Measurements from ENCODE around the gene UNC5A. TPM values are rescaled to one million over a fixed set of nuclear protein-coding genes. Genes with fewer than 3 reads are reported as not detected.

UNC5A gene
- total RNA-seq, 1 experiment from 2014 or later = 0.13 TPM

DNA sequence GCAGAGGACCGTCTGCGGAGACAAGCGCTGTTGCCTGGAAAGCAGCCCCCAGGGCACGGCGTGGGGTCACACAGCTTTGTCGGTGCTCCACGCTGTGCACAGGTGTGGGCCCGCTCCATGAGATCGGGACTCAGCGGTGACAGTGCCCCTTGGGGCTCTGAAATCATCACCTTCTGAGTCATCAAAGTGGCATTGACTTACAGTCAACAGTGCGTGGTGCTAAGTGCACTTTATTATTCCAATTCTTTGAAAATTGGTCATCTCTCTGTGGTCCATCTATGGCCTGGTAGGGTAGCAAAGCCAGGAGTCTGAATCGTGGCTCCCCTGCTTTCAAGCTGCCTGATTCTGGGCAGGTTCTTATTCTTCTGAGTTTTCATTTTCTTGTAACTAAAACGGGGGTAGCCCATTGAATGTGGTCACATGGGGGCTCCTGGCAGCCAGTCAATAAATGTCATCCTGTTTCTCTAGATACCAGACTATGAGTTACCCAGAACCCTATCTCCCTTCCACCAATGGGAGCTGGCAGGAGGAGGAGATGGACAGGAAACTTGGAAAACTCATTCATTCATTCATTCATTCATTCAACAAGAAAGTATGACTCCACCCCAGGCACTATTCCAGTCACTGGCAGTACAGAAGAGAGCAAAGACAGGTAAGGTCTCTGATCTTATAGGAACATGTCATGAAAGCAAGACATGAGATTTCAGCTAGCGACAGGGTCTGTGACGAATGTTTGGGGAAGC is 20.3 kb upstream of the UNC5A start:
- in situ Hi-C loops (cut with HindIII; ENCODE audit: low pct_unique_long_range_greater_than_20kb, low sequenced_read_pairs) (no loop called here), intact Hi-C loops (cut with micrococcal nuclease; ENCODE audit: unreplicated experiment) (no loop called here)
- ChIA-PET CTCF (interaction anchor here (0.8 kb wide), 1 partner anchor 130 kb away, joined by 3 read pairs; no protein-coding TSS in a partner anchor), POLR2A (no interaction called here)
- H3K27me3 ChIP-seq (ENCODE audit: control insufficient read depth, insufficient read depth, low read length) = peaks cover 7% of the 10 kb centered on the region
- ATAC-seq = peak; percentile 21; the same call in 1 of the 2 replicates
- no peak for DNase-seq (ENCODE audit: low read depth, low spot score)
- 0 out of 4 replicates have a peak overlapping the region, but pooled peaks of 1 of the 2 experiments have one; percentile 3 for H3K4me3 ChIP-seq (ENCODE audit: low read depth in 2 of 2, low read length in 2 of 2)
- H3K9me3 ChIP-seq (ENCODE audit: control insufficient read depth, insufficient read depth, low read depth, low read length) = no peaks in the 10 kb centered on the region
- no peaks in the 10 kb centered on the region for H3K36me3 ChIP-seq (ENCODE audit: control insufficient read depth, insufficient read depth, low read length)
- no peaks in the 10 kb centered on the region; the same call in 1 of the 2 replicates for H3K4me1 ChIP-seq (ENCODE audit: control insufficient read depth, insufficient read depth, low read length)
- TF ChIP-seq TCF7L2 (IDR thresholded peaks at IDR 0.05; ENCODE audit: low read depth, low read length) = no peak
- TF ChIP-seq, protein P1, sequence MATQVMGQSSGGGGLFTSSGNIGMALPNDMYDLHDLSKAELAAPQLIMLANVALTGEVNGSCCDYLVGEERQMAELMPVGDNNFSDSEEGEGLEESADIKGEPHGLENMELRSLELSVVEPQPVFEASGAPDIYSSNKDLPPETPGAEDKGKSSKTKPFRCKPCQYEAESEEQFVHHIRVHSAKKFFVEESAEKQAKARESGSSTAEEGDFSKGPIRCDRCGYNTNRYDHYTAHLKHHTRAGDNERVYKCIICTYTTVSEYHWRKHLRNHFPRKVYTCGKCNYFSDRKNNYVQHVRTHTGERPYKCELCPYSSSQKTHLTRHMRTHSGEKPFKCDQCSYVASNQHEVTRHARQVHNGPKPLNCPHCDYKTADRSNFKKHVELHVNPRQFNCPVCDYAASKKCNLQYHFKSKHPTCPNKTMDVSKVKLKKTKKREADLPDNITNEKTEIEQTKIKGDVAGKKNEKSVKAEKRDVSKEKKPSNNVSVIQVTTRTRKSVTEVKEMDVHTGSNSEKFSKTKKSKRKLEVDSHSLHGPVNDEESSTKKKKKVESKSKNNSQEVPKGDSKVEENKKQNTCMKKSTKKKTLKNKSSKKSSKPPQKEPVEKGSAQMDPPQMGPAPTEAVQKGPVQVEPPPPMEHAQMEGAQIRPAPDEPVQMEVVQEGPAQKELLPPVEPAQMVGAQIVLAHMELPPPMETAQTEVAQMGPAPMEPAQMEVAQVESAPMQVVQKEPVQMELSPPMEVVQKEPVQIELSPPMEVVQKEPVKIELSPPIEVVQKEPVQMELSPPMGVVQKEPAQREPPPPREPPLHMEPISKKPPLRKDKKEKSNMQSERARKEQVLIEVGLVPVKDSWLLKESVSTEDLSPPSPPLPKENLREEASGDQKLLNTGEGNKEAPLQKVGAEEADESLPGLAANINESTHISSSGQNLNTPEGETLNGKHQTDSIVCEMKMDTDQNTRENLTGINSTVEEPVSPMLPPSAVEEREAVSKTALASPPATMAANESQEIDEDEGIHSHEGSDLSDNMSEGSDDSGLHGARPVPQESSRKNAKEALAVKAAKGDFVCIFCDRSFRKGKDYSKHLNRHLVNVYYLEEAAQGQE (IDR thresholded peaks at IDR 0.05; ENCODE audit: insufficient read depth in 1 of 2, low read depth in 2 of 2, low read length in 1 of 2) = no peak
- no peak for TF ChIP-seq SIN3A (IDR thresholded peaks at IDR 0.05; ENCODE audit: borderline replicate concordance, insufficient read depth, low read depth, low read length)
- no peak for TF ChIP-seq POLR2AphosphoS5 (IDR thresholded peaks at IDR 0.05; ENCODE audit: low read depth, low read length)
- TF ChIP-seq, protein P2, sequence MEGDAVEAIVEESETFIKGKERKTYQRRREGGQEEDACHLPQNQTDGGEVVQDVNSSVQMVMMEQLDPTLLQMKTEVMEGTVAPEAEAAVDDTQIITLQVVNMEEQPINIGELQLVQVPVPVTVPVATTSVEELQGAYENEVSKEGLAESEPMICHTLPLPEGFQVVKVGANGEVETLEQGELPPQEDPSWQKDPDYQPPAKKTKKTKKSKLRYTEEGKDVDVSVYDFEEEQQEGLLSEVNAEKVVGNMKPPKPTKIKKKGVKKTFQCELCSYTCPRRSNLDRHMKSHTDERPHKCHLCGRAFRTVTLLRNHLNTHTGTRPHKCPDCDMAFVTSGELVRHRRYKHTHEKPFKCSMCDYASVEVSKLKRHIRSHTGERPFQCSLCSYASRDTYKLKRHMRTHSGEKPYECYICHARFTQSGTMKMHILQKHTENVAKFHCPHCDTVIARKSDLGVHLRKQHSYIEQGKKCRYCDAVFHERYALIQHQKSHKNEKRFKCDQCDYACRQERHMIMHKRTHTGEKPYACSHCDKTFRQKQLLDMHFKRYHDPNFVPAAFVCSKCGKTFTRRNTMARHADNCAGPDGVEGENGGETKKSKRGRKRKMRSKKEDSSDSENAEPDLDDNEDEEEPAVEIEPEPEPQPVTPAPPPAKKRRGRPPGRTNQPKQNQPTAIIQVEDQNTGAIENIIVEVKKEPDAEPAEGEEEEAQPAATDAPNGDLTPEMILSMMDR (IDR thresholded peaks at IDR 0.05) = no peak
- BruUV-seq (replicated peaks) = no TSS peak
- no peak overlapping the region for H3K27ac ChIP-seq (ENCODE audit: low read length)

DNA sequence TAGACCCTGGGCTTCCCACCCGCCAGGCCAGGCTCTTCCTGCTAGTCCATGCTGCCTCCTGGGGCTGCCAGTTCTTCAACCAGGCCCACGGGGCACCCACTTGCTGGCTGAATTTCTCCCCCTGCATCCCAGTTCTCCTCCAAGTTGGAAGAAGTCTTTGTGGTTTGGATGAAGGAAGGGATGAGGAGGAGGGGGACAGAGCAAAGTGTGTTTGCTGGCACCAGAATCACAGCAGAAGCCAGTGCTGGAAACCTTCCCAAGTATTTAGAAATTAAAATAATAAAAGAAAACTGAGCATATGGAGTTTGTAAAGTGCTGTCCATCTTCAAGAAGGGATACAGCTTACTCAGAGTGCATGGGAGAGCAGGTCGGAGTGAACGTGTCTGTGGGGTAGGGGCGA is 19.4 kb upstream of the UNC5A start:
- in situ Hi-C loops (cut with HindIII; ENCODE audit: low pct_unique_long_range_greater_than_20kb, low sequenced_read_pairs) = no loop called here
- intact Hi-C loops (cut with micrococcal nuclease; ENCODE audit: unreplicated experiment) = no loop called here
- Histone ChIP-seq H3K4me1 (ENCODE audit: control insufficient read depth, insufficient read depth, low read length) (no peaks in the 10 kb centered on the region; the same call in 1 of the 2 replicates), H3K9me3 (ENCODE audit: control insufficient read depth, insufficient read depth, low read depth, low read length) (no peaks in the 10 kb centered on the region), H3K27me3 (ENCODE audit: control insufficient read depth, insufficient read depth, low read length) (peaks cover 7% of the 10 kb centered on the region), H3K27ac (ENCODE audit: low read length) (no peak overlapping the region), H3K36me3 (ENCODE audit: control insufficient read depth, insufficient read depth, low read length) (no peaks in the 10 kb centered on the region), H3K4me3 (ENCODE audit: low read depth in 2 of 2, low read length in 2 of 2) (no peak overlapping the region)
- BruUV-seq (replicated peaks) = no TSS peak
- DNase-seq (ENCODE audit: low read depth, low spot score) (no peak), ATAC-seq (no peak)
- ChIA-PET CTCF (interaction anchor here (0.6 to 0.8 kb wide), 2 partner anchors 130 to 140 kb away, joined by 3 to 4 read pairs; no protein-coding TSS in a partner anchor), POLR2A (no interaction called here)
- TF ChIP-seq, protein P2 (IDR thresholded peaks at IDR 0.05) = no peak
